GM12892 (cell line): Measurements from ENCODE around the gene GSTA4.

Experiments used
- POLR2A ChIP-seq: IDR thresholded peaks from 2 replicates; pipeline ENCODE4 v1.6.1; 2011; ENCODE audit warnings: low read depth, low read length, control low read depth
- POLR2AphosphoS5 ChIP-seq: IDR thresholded peaks from 2 replicates; pipeline ENCODE4 v1.6.1; 2011; ENCODE audit warnings: low read depth, low read length, control low read depth
- TAF1 ChIP-seq: IDR thresholded peaks from 2 replicates; pipeline ENCODE4 v1.6.1; 2011; ENCODE audit warnings: low read depth, mild to moderate bottlenecking, control low read depth, low read length, borderline replicate concordance

GRCh38 chr6:52999456-52999855, 4.4 kb upstream of the GSTA4 start:
- no peak for TF ChIP-seq POLR2A
- no peak for TF ChIP-seq POLR2AphosphoS5
- TF ChIP-seq TAF1 = no peak
